Raji (cell line): ENCODE measurements around the gene FMO1.

Source experiments
- POLR2A ChIP-seq: IDR thresholded peaks from 2 replicates; pipeline ENCODE4 v1.6.1; 2011; ENCODE audit warnings: low read depth, low read length, control low read depth; ENCODE audit not compliant: insufficient read depth

FMO1 gene

GRCh38 chr1:171221665-171222591, 26.4 kb upstream of the FMO1 start:
- TF ChIP-seq POLR2A, result no peak

GRCh38 chr1:171222936-171223335, 25.4 kb upstream of the FMO1 start:
- no peak for TF ChIP-seq POLR2A

- TF ChIP-seq POLR2A, result no peak
Measured at GRCh38 chr1:171226747-171227370, 21.4 kb upstream of the FMO1 start.

- TF ChIP-seq POLR2A, result no peak
Measured at GRCh38 chr1:171231326-171231725, 17.0 kb upstream of the FMO1 start.

GRCh38 chr1:171233183-171233582, 15.1 kb upstream of the FMO1 start:
- TF ChIP-seq POLR2A, result no peak

GRCh38 chr1:171243878-171244277, 4.4 kb upstream of the FMO1 start:
- TF ChIP-seq POLR2A, result no peak

- no peak for TF ChIP-seq POLR2A
Measured at GRCh38 chr1:171245458-171246064, 2.7 kb upstream of the FMO1 start.

- TF ChIP-seq POLR2A, result no peak
Measured at GRCh38 chr1:171247501-171247900, 793 bp upstream of the FMO1 start.

GRCh38 chr1:171248841-171249240, 547 bp downstream of the FMO1 start:
- TF ChIP-seq POLR2A, result no peak

GRCh38 chr1:171250263-171250662, 2.0 kb downstream of the FMO1 start:
- TF ChIP-seq POLR2A, result no peak

- TF ChIP-seq POLR2A, result no peak
Measured at GRCh38 chr1:171251042-171251951, 3.0 kb downstream of the FMO1 start.

GRCh38 chr1:171251952-171252300, 3.6 kb downstream of the FMO1 start:
- no peak for TF ChIP-seq POLR2A

- TF ChIP-seq POLR2A, result no peak
Measured at GRCh38 chr1:171252482-171252881, 4.2 kb downstream of the FMO1 start.

- no peak for TF ChIP-seq POLR2A
Measured at GRCh38 chr1:171254859-171255258, 6.6 kb downstream of the FMO1 start.

GRCh38 chr1:171256940-171257606, 8.8 kb downstream of the FMO1 start:
- no peak for TF ChIP-seq POLR2A

GRCh38 chr1:171257607-171258076, 9.3 kb downstream of the FMO1 start:
- no peak for TF ChIP-seq POLR2A
